Thymus (tissue), 14 donors: Measurements from ENCODE around the gene C10orf105. TPM values are rescaled to one million over a fixed set of nuclear protein-coding genes. Genes with fewer than 3 reads are reported as not detected.

Experiments
- DNase-seq, 9 donors: peaks; one replicate each; pipeline ENCODE4 v3.0.0-alpha.2; 2013; ENCODE audit warnings: low spot score in 9 of 9, low read depth in 6 of 9, missing footprints in 1 of 9
- H3K27ac ChIP-seq, 2 donors: one replicate each; pipeline ENCODE4 v1.5.1; 2013; ENCODE audit warnings: control low read depth in 1 of 2, low read depth in 1 of 2, low read length in 1 of 2, mild to moderate bottlenecking in 1 of 2, moderate library complexity in 1 of 2
- H3K27me3 ChIP-seq, 2 donors: one replicate each; pipeline ENCODE4 v1.5.1; 2013; ENCODE audit warnings: low read length in 1 of 2; ENCODE audit not compliant: control insufficient read depth in 2 of 2, insufficient read depth in 1 of 2
- H3K36me3 ChIP-seq, 2 donors: one replicate each; pipeline ENCODE4 v1.5.1; 2013; ENCODE audit warnings: low read length in 1 of 2, mild to moderate bottlenecking in 1 of 2, moderate library complexity in 1 of 2; ENCODE audit not compliant: control insufficient read depth in 2 of 2, insufficient read depth in 2 of 2
- H3K4me1 ChIP-seq, 2 donors: one replicate each; pipeline ENCODE4 v1.5.1; 2013; ENCODE audit warnings: low read length in 2 of 2; ENCODE audit not compliant: control insufficient read depth in 2 of 2, insufficient read depth in 2 of 2
- H3K4me3 ChIP-seq, 2 donors: one replicate each; pipeline ENCODE4 v1.5.1; 2013; ENCODE audit warnings: low read length in 2 of 2, control low read depth in 1 of 2, mild to moderate bottlenecking in 1 of 2
- H3K9me3 ChIP-seq, 2 donors: one replicate each; pipeline ENCODE4 v1.5.1; 2013; ENCODE audit warnings: low read length in 1 of 2, mild to moderate bottlenecking in 1 of 2; ENCODE audit not compliant: control insufficient read depth in 2 of 2, insufficient read depth in 1 of 2
- WGBS: extraction: QIAGEN DNeasy Blood & Tissue Kit; methylation state at CpG from one replicate; pipeline ENCODE4 v1.1.7; 2013; 5-methylcytosine and 5-hydroxymethylcytosine counted together
- long read RNA-seq, 10 donors: transcript quantifications; one replicate each; lab custom pipeline, GENCODE V29; 2026
- polyA plus RNA-seq: library from polyadenylated mRNA; stranded (reverse); fragments of 200-250 nt; gene quantifications from one replicate; pipeline ENCODE4 v1.2.3, GENCODE V29; 2013
- total RNA-seq: library from RNA; stranded (reverse); fragments of 120-200 nt; gene quantifications from one replicate; pipeline ENCODE4 v1.2.4, GENCODE V29; 2013
- donor health status: healthy.

C10orf105 gene
- 0.42 TPM for total RNA-seq
- 0.68 TPM for polyA plus RNA-seq
- long read RNA-seq, donor 1: 0 reads
- long read RNA-seq, donor 2: 0 reads
- long read RNA-seq, donor 3: 0 reads
- long read RNA-seq, donor 4: 0 reads
- long read RNA-seq, donor 5, full-length matches to known transcripts: 1 of 1 reads
- long read RNA-seq, donor 5, partial matches to known transcripts: 0 of 1 reads
- long read RNA-seq, donor 5, other reads (novel, unspliced or antisense): 0 of 1 reads
- long read RNA-seq, donor 6, full-length matches to known transcripts: 1 of 1 reads
- long read RNA-seq, donor 6, partial matches to known transcripts: 0 of 1 reads
- long read RNA-seq, donor 6, other reads (novel, unspliced or antisense): 0 of 1 reads
- long read RNA-seq, donor 7: 0 reads
- long read RNA-seq, donor 8, full-length matches to known transcripts: 1 of 1 reads
- long read RNA-seq, donor 8, partial matches to known transcripts: 0 of 1 reads
- long read RNA-seq, donor 8, other reads (novel, unspliced or antisense): 0 of 1 reads
- long read RNA-seq, donor 9, full-length matches to known transcripts: 1 of 1 reads
- long read RNA-seq, donor 9, partial matches to known transcripts: 0 of 1 reads
- long read RNA-seq, donor 9, other reads (novel, unspliced or antisense): 0 of 1 reads
- long read RNA-seq, donor 10, full-length matches to known transcripts: 1 of 1 reads
- long read RNA-seq, donor 10, partial matches to known transcripts: 0 of 1 reads
- long read RNA-seq, donor 10, other reads (novel, unspliced or antisense): 0 of 1 reads

GRCh38 chr10:71719464-71720201 is at the start of gene C10orf105:
Gene C10orf105 (minus strand): TSS chr10:71719778. CDS start chr10:71716337, 3,441 bp downstream.
- Histone ChIP-seq H3K27ac (no peak within 1 kb of the TSS), H3K4me1 (peaks cover 6 to 45% of the 10 kb centered on the region in 2 donors), H3K4me3 (no peak within 1 kb of the TSS), H3K9me3 (peaks cover 0 to 9% of the 10 kb centered on the region in 2 donors), H3K36me3 (peaks cover 3 to 12% of the 10 kb centered on the region in 2 donors), H3K27me3 (no peaks in the 10 kb centered on the region)
- WGBS: 96% methylated on average over 14 of the region's 14 CpGs
- no peak for DNase-seq

GRCh38 chr10:71767420-71768035 is 48.0 kb upstream of the C10orf105 start:
- Histone ChIP-seq H3K9me3 (no peaks in the 10 kb centered on the region), H3K4me1 (peaks cover 14 to 72% of the 10 kb centered on the region in 2 donors), H3K27ac (peak overlapping the region in 1 of 2 donors; percentile 62), H3K36me3 (peaks cover 4 to 6% of the 10 kb centered on the region in 2 donors), H3K27me3 (no peaks in the 10 kb centered on the region), H3K4me3 (no peak overlapping the region)
- 94% methylated on average over 10 of the region's 10 CpGs for WGBS
- no peak for DNase-seq

- no peak for DNase-seq
- Histone ChIP-seq H3K36me3 (peaks cover 4 to 8% of the 10 kb centered on the region in 2 donors), H3K27me3 (no peaks in the 10 kb centered on the region), H3K4me3 (no peak overlapping the region), H3K27ac (peak overlapping the region in 1 of 2 donors; percentile 56), H3K9me3 (no peaks in the 10 kb centered on the region), H3K4me1 (peaks cover 14 to 66% of the 10 kb centered on the region in 2 donors)
- 86% methylated on average over 10 of the region's 10 CpGs for WGBS
Measured at GRCh38 chr10:71766717-71767419, 47.3 kb upstream of the C10orf105 start.

- Histone ChIP-seq H3K27me3 (no peaks in the 10 kb centered on the region), H3K4me1 (peaks cover 14 to 59% of the 10 kb centered on the region in 2 donors), H3K27ac (peak overlapping the region in 1 of 2 donors; percentile 46), H3K36me3 (peaks cover 4 to 9% of the 10 kb centered on the region in 2 donors), H3K9me3 (no peaks in the 10 kb centered on the region), H3K4me3 (no peak overlapping the region)
- DNase-seq: no peak
- 91% methylated on average over 22 of the region's 22 CpGs for WGBS
Measured at GRCh38 chr10:71765906-71766716, 46.5 kb upstream of the C10orf105 start.

GRCh38 chr10:71765176-71765904 is 45.8 kb upstream of the C10orf105 start:
- H3K27me3 ChIP-seq: no peaks in the 10 kb centered on the region
- peaks cover 4 to 13% of the 10 kb centered on the region in 2 donors for H3K36me3 ChIP-seq
- H3K9me3 ChIP-seq: no peaks in the 10 kb centered on the region
- 90% methylated on average over 8 of the region's 8 CpGs for WGBS
- peak overlapping the region; percentile 41 to 46 for H3K27ac ChIP-seq
- H3K4me1 ChIP-seq: peaks cover 14 to 59% of the 10 kb centered on the region in 2 donors
- H3K4me3 ChIP-seq: no peak overlapping the region
- DNase-seq: no peak

- 93% methylated on average over 11 of the region's 11 CpGs for WGBS
- Histone ChIP-seq H3K4me3 (no peak overlapping the region), H3K4me1 (peaks cover 13 to 53% of the 10 kb centered on the region in 2 donors), H3K36me3 (peaks cover 4 to 14% of the 10 kb centered on the region in 2 donors), H3K9me3 (no peaks in the 10 kb centered on the region), H3K27me3 (no peaks in the 10 kb centered on the region), H3K27ac (no peak overlapping the region)
- DNase-seq: no peak
Measured at GRCh38 chr10:71763352-71764127, 44.0 kb upstream of the C10orf105 start.

- Histone ChIP-seq H3K27ac (no peak overlapping the region), H3K27me3 (no peaks in the 10 kb centered on the region), H3K36me3 (peaks cover 7 to 11% of the 10 kb centered on the region in 2 donors), H3K9me3 (no peaks in the 10 kb centered on the region), H3K4me1 (peaks cover 20 to 56% of the 10 kb centered on the region in 2 donors), H3K4me3 (no peak overlapping the region)
- 98% methylated on average over 5 of the region's 5 CpGs for WGBS
- no peak for DNase-seq
Measured at GRCh38 chr10:71762324-71762723, 42.7 kb upstream of the C10orf105 start.
